Activated CD8-positive, alpha-beta memory T cell treated with anti-CD3 and anti-CD28 coated beads, Interleukin-2, amount 50 U/mL, for 1 hour (primary cell): ENCODE data around the gene ELP2.
"Not testable (repeated sequence)": the region's sequence is repeated elsewhere in the genome, so short reads cannot be mapped to it uniquely, and the experiment has no call there.

Experiments
- DNase-seq: peaks from one replicate; pipeline ENCODE4 v3.0.0-alpha.2; 2020; ENCODE audit errors: extremely low read depth

Gene ELP2

GRCh38 chr18:36188916-36189315 lies 59.2 kb downstream of the ELP2 start:
- no peak for DNase-seq

DNA sequence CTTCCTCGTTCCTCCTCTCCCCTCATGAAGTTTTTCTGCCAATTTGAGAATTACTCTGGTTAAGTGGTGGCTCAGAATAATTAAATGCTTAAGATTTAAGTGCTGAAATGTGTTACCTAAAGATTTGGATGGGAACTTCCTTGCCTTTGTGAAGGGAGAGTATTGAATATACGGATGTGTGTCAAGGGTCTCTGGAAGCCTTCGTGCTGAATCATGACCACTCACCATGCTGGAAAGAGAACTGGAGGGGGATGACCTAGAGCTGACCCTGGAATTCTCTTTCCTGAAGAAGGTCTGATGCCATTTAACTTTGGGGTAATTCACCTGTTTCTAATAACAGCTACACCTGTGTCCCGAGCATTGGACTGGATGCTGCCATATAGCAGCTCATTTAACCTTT lies 59.8 kb downstream of the ELP2 start:
- DNase-seq: no peak

DNA sequence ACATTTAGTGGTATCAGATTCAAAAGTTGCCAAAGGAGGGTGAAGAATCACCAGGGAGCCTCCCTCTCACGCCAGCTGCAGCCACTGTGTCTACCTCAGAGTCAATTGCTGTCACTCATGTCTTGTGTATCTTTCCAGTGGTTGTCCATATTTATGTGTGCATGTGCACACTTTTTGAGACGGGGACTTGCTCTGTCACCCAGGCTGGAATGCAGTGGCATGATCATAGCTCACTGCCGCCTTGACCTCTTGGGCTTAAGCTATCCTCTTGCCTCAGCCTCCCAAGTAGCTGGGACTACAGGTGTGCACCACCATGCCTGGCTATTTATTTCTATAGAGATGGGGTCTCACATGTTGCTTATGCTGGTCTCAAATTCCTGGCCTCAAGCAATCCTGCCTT lies 61.6 kb downstream of the ELP2 start:
- DNase-seq: no peak

DNA sequence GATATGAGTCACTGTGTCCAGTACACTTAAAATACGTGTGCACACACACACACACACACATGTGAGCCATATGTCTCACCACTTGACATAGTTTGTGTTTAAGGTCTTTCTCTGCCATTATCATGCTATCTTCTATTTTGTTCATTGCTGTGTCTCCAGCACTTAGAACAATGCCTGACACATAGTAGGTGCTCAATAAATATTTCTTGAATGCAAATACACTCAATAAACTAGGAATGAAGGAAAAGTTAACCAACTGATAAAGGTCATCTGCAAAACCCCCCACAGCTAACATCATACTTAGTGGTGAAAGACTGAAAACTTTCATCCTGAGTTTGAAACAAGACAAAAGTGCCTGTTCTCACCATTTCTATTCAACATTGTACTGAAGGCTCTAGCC lies 62.0 kb downstream of the ELP2 start:
- no peak for DNase-seq

- DNase-seq: no peak
These were observed 65.1 kb downstream of the ELP2 start for GRCh38 chr18:36194600-36195315.

GRCh38 chr18:36195427-36196122 lies 65.9 kb downstream of the ELP2 start:
- no peak for DNase-seq

DNA sequence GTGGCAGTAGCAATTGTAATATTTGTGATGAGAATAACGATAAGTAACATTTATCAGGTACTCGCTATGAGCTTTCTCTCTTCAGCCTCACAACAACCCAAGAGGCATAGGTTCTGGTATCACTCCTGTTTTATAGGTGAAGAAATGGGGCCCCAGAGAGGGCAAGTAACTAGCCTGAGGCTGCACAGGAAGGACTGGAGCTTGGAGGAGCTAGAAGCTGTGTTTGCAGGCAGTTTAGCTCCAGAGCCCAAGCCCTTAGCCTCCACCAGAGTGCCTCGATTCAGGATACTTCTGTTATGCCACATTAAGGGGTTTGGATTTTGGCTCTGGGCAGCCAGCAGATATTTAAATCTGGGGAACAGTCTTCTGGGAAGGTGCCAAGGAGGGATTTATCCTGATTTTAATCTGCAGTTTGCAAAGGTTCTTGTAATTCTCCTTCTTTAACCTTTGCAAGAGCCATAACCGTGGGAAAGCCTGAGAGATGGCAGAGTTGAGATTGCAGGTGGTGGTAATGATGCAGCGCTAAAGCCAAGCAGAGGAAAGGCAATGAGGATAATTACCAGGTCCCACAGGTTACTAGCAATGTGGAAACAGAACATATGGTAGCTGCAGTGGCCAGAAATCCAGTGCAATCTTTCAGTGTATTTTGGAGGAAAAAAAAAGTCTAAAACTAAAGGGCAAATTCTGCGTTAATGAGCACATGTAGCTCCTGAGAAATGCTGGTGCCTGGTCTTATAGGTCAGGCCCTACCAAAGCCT lies 66.7 kb downstream of the ELP2 start:
- no peak for DNase-seq

GRCh38 chr18:36197511-36198166 lies 67.9 kb downstream of the ELP2 start:
- DNase-seq: no peak

GRCh38 chr18:36199691-36200295 lies 70.1 kb downstream of the ELP2 start:
- no peak for DNase-seq

DNA sequence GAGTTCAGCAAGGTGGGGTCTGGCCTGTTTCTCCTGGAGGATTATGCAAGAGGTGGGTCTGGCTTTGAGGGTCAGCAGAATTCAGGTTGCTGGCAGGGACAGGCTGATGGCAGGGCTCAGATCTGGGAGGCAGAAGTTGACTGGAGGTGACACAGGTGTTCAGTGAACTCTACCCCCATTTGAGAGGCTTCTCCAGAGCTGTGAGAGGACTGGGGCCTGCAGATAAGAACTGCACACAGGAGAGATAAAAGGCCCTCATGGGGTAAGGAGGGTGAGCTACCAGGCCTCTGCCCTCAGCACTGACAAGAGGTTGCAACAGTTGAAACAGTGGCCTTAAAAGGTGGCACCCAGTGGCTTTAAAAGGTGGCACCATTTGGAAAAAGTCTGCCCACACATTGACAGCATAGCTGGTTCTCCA lies 70.7 kb downstream of the ELP2 start:
- no peak for DNase-seq

- no peak for DNase-seq
These were observed 72.1 kb downstream of the ELP2 start for GRCh38 chr18:36201765-36202164.

- no peak for DNase-seq
These were observed 73.7 kb downstream of the ELP2 start for GRCh38 chr18:36203360-36203895.

DNA sequence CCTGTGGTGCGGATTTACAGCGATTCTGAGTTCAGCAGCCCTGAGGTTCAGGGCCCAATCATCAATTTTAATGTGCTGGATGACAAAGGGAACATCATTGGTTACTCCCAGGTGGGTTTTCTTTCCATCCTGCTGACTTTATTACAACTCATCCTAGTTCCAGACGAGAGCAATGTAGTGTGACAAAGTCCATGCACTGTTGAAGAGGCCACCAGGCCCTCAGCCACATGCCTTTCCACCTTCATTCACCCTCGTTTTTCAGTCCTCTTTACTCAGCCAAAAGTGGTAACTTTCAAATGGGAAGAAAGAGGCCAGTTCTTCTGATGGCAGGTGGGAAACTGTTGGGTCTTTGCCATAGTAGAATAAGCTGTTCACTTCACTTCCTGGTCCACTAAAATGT lies 75.5 kb downstream of the ELP2 start:
- DNase-seq: no peak

DNA sequence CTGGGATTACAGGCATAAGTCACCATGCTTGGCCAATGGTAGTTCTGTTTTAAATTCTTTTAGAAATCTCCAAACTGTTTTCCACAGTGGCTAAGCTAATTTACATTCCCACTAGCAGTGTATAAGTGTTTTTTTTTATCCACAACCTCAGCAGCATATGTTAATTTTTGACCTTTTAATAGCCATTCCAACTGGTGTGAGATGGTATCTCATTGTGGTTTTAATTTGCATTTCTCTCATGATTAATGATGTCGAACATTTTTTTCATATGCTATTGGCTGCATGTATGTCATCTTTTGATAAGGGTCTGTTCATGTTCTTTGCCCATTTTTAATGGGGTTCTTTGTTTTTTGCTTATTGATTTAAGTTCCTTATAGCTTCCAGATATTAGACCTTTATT lies 77.6 kb downstream of the ELP2 start:
- no peak for DNase-seq

DNA sequence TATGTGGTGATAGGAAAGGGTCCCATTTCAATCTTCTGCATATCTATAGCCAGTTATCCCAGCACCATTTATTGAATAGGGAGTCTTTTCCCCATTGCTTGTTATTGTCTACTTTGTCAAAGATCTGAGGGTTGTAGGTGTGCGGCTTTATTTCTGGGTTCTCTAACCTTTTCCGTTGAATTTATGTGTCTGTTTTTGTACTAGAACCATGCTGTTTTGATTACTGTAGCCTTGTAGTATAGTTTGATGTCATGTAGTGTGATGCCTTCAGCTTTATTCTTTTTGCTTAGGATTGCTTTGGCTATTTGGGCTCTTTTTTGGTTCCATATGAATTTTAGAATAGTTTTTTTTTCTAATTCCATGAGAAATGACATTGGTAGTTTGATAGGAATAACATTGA lies 78.3 kb downstream of the ELP2 start:
- not testable (repeated sequence) for DNase-seq

- DNase-seq: no peak
These were observed 81.9 kb downstream of the ELP2 start for GRCh38 chr18:36211612-36212065.

DNA sequence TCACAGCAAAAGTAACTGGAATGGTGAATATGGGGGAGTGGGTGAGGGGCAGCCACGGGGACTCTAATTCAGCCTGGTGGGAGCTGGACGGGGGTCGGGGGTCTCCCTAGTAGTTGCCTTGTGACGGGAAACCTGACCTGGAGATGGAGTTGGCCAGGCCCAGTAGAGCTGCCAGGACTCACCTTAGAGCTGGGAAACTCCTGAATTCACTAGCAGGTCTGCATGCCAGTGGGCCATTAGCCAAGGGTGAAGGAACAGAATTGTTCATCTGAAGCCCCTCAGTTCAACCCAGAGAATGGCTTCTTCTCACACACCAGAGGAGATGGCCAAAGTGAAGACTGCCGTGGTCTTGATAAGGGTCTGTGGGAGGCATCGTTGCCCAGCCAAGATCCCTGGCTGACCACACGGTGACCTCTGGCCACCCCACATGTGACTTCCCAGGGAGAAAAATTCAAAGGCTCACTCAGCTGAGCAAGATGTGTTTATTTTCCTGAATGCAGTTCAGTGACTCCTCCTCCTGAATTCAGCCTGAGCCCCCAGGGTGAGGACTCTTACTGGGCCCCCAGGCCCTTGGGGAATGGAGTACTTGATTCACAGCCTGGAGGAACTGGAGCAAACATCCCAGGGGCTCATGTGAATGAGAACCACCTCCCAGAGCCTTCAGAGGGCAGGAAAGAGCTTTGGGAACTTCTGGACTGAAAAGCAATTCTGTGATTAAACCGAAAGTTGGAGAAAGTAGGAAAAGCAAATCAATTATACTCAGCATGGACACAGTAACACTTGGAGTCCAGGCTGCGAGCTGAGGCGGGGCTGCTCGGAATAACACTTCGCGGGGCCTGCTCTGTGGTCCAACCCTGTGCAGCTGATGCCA lies 82.8 kb downstream of the ELP2 start:
- DNase-seq: no peak

GRCh38 chr18:36214811-36215210 lies 85.1 kb downstream of the ELP2 start:
- DNase-seq: no peak

DNA sequence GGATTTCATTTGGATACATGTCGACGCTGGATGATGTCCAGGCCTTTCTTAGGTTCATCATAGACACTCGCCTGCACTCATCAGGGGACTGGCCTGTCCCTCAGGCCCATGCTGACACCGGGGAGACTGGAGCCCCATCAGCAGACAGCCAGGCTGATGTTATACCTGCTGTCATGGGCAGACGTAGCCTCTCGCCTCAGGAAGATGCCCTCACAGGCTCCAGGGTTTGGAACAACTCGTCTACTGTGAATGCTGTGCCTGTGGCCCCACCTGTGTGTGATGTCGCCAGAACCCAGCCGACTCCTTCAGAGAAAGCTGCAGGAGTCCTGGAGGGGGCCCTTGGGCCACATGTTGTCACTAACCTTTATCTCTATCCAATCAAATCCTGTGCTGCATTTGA lies 85.9 kb downstream of the ELP2 start:
- no peak for DNase-seq

DNA sequence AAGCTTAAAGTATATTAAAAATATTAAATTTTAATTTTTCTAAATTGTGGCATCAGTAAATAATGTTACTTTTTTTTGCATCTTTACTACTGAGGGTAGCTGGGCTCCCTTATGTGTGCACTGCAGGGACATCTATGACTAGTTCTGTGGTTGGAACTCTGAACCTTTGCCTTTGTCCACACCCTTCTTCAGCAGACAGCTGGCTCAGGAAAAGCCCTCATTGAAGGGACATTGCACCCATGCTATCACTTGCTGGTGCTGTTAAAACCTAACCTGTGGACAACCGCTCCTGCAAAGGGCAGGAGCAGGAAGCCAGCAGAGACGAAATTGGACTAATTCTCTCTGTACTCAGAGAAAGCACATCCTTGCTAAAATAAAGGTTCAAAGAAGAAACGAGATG lies 87.6 kb downstream of the ELP2 start:
- DNase-seq: no peak

DNA sequence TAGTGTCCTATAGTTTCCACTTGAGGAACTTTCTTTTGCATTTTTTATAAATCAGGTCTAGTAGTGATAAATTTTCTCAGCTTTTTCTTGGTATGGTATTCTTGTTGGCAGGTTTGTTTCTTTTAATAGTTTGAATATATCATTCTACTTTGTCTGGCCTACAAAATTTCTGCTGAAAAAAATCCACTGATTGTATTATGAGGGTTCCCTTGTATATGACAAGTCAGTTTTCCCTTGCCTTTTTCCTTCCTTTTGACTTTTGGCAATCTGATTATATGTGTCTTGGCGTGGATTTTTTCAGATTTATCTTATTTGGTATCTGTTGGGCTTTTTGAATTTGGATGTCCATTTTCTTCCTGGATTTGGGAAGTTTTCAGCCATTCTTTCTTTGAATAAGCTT lies 99.5 kb downstream of the ELP2 start:
- no peak for DNase-seq
